Amygdala (tissue), 56 donors: ENCODE results near the gene CYP4V2.

Source experiments
- DNase-seq, 56 donors: peaks; one replicate each; lab custom pipeline; 2025; lab: John Stamatoyannopoulos, UW

CYP4V2 gene

DNA sequence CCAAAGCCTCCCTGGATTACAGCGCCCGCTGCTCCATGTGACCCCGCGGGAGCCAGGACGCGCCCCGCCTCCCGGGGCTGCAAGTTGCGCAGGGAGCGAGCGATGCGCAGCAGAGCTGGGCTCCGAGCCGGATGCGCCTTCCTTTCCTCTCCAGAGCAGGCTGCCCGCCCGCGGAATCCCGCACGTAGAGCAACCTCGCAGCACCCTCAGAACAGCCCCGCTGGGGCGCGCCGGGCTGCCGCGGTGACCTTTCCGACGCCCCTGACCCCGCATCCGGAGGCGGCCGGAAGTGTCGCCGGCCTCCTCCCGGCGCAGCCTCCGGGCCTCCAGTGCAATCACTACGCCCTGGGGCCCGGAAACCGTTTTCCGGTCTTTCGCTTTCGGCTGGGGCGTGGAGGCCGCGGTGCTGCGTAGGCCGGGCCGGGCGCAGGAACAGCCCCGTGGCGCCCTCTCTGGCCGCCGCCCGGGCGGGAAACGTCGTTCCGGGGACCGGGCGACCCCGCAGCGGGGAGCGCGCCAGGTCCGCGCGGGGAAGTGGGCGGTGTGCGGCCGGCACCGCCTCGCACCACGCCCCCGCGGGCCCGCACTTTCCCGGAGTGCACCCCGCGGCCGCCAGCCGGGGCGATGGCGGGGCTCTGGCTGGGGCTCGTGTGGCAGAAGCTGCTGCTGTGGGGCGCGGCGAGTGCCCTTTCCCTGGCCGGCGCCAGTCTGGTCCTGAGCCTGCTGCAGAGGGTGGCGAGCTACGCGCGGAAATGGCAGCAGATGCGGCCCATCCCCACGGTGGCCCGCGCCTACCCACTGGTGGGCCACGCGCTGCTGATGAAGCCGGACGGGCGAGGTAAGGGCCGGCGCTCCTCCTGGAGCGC, at the start of gene CYP4V2:
CYP4V2 (plus strand) TSS at position 368 of the 866 bp plus-strand sequence; CDS start at position 625, 257 bp downstream.
- peak in 53 of 56 donors; percentile 18 to 90 (median 76) for DNase-seq

DNA sequence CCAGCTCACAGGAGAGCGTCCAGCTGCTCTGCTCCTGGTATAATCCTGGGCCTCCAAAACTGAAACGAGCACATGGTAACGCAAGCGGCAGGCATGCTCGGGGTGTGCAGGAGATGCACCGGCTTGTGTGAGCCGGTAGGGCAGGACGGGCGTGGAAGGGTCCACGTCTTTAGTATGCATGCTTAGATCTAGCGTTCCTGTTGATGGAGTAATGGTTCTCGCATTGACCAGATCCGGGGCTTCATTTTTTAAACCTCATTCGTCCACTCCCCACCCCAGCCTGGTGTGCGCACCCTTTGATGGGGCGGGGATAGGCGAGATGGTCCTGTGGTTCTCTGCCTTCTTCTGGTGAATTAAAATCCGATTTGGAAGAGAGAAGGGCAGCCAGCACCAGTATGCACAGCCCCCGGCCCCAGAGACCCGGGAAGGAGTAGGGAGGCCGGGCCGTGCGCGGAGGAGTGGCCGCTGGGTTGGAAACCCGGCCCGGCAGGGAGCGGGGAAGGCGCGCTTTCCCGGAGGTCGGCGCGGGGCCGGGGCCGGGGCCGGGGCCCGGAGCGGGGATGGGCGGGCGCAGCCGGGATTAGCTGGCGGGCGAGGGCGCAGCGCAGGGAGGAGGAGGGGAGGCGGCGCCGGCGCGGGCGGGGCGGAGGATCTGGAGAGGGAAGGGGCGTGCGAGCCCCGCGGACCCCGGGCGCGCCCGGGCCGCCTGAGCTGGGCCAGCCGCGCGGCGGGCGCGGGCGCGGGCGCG, 47.0 kb upstream of the CYP4V2 start:
- peak in 36 of 56 donors; percentile 9 to 76 (median 41) for DNase-seq

DNA sequence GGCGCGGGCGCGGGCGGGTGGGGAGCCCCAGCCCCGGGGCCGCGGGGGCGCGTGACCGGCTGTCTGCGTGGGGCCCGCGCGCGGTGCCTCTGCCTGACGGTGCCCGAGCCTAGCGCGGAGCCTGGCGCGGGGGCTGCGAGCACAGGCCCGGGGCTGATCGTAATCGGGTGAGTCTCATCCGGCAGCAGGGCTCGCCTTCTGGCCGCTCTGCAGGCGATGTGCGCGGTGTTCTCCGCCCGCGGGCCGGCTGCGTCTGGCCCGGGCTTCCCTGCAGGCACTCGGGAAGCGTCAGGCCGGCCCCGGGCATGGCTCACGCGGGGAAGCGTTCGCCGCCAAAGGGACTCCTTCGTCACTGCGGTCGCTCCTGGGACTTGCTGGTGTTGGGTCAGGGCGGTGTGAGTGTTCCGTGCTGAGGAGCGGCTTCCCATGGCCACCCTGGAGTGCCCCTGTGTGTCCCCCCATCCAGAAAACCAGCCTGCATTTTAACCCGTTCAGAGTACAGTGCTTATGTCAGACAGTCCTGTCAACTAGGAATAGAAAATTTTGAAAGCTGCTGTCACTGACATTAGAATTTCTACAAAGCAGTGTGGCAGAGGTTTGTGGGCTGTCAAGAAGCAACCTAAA, 46.3 kb upstream of the CYP4V2 start:
- DNase-seq: peak in 39 of 56 donors; percentile 13 to 76 (median 44)

DNA sequence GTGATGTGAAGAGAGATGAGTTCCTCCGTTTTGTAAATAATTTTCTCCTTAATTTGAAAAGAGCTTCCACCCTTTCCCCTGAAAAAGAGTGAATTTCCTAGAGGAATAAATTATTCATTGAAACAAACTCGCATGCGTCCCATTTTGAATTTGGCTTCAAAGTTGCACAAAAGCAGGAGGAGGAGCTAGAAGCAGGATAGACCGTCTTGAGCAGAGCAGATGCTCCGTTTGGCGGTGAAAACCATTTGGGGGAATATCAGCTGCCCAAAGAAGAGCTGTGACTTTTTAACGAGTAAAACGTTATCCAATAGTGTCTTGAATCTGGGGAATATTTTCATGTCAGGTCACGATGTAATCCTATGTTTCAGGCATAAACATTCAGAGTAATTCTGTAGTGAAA, 44.9 kb upstream of the CYP4V2 start:
- DNase-seq: peak in 1 of 56 donors; percentile 9

DNA sequence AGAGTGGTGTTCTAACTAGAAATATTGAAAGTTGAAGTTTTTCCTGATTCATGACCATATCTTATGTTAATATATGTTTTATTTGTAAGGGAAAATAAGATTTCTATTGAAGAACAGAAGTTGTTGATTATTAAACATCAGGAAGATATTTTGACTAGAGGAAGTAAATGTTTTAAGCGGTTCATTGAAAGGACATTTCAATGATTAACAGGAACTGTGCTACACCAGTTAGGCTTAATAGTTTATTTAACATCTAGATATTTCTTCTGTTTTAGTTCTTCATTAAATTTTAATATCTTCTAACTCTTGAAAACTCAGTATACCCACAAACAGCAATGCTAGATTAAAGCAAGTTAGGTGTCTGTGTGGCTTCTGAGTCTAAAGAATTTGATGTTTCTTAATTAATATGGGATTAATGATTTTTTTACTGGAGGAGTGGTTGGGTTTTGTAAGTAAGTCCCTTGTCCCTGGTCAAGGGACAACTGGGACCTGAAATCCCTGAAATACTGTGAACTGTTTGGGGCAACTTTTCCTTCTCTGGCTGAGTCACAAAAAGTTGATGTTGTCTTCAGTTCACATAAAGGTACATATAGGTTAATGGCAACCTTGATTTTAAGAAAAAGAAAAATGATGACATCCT, 42.9 kb upstream of the CYP4V2 start:
- DNase-seq: no peak

DNA sequence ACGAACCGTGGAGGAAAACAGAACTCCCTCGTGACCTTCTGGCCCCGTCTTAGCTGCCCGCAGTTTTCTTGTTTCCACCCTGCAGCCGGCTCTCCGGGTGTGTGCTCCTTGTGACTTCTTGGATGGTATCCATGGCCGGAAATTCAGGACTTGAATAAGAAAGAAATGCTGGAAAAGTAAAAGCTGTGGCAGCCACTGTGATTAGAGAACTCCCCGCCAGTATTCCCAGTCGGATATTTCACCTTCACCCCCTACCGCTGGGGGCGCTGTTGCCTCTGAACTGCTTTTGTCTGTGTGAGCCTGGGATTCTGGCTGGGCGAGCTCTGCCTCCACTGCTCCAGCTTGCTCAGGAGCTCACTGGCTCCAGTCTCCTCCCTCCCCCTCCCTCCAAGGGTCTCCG, 41.5 kb upstream of the CYP4V2 start:
- DNase-seq: peak in 23 of 56 donors; percentile 9 to 61 (median 23)

GRCh38 chr4:186150926-186151325, 40.4 kb upstream of the CYP4V2 start:
- no peak for DNase-seq

GRCh38 chr4:186151499-186151898, 39.9 kb upstream of the CYP4V2 start:
- DNase-seq: no peak

DNA sequence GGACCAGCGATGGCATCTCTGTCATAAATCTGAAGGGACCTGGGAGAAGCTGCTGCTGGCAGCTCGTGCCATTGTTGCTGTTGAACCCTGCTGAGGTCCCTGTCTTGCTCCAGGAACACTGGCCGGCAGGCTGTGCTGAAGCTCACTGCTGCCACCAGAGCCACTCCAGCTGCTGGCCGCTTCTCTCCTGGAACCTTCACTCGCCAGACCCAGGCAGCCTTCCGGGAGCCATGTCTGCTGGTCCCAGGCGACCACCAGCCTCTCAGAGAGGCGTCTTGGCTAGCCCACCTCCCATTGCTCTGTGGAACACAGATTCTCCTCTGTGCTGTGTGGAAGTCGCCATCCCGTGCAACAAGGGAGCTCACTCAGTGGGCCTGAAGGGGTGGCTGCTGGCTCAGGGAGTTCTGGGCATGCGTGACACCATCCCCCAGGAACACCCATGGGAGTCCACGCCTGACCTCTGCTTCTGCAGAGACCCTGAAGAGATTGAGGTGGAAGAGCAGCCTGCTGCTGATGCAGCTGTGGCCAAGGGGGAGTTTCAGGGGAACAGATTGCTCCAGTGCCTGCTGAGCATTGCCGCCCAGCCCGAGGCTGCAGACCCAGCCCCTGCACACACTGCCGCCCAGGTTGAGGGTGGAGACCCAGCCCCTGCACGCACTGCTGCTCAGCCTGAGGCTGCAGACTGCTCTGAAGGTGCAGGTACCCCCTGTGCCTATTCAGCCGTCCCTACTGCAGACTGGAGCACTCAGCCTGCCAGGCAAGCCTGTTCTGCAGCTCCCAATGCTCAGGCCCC, 33.1 kb upstream of the CYP4V2 start:
- no peak for DNase-seq

GRCh38 chr4:186158966-186159365, 32.4 kb upstream of the CYP4V2 start:
- DNase-seq: no peak

GRCh38 chr4:186159613-186160012, 31.8 kb upstream of the CYP4V2 start:
- no peak for DNase-seq

DNA sequence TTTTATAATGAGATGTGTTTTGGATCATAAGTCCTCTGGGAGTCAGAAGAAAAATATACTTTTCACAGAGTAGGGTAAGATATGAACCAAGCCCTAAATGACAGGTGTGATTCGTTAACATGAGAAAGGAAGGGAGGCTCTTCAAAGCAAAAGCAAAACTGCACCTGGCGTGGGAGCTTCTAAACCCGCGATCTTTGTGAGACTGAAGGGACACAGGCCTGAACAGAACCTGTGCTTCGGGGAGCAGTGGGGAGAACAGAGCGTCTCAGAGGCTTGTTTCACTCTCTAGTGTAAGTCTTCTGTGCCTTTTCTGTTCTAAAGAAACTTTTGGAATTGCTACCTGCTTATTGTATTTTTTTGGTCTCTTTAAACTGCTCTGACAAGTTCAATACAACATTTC, 30.2 kb upstream of the CYP4V2 start:
- DNase-seq: no peak

GRCh38 chr4:186166852-186167512, 24.4 kb upstream of the CYP4V2 start:
- DNase-seq: no peak

- DNase-seq: no peak
Observed at GRCh38 chr4:186167605-186168004, 23.8 kb upstream of the CYP4V2 start.

- DNase-seq: no peak
Observed at GRCh38 chr4:186168750-186169149, 22.6 kb upstream of the CYP4V2 start.

DNA sequence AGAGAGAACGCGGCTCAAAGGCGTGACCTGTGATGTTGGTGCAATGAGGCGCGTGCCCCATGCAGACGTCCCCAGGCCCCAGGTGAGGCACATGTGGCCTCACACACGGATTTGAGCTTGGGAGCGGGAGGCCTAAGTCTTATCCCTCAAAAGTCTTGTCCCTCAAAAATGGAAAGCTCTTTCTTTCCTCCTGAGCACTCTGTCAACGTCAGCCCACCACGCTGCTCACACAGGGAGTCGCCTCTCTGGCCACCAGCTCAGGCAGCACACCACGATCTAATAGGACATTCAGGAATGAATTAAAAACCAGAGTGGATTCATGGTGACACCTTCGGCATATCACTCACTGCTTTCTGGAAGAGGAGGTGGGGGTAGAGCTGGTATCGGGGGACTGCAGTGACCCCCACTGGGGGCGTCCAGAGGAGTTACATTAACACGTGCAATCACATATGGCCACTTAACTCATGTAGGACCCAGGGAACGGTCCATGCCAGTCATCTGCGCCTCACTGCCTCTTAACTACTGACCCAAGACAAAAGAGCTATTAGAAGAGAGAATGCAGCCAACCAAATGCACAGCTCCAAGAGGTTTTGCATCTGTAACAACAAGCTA, 21.9 kb upstream of the CYP4V2 start:
- no peak for DNase-seq

GRCh38 chr4:186169945-186170802, 21.2 kb upstream of the CYP4V2 start:
- DNase-seq: no peak

DNA sequence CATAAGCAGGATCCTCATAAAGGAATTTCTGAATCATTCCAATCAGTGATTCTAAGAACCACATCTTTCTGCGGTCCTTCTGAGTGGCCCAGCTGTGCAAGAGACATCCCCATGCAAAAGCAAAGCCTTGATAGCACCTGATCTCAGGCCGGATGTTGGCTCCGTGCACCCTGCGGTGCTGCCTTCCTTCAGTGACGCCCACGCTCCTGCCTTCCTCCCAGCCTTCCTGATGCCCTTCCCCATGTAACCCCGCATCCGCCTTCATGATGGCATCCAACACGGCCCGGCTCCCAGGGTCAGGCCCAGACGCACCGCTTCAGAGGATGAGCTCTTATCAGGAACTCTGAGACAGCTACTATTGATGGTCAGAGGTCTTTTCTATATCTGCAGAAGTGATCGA, 20.4 kb upstream of the CYP4V2 start:
- DNase-seq: no peak
